WTC11 (cell line): ENCODE measurements around the gene ARHGAP26. TPM values are rescaled to one million over a fixed set of nuclear protein-coding genes. Genes with fewer than 3 reads are reported as not detected.

Source experiments
- ATAC-seq: fragments of 200-7000 bp; cut with Tn5 transposase; 2 replicates; pipeline ENCODE4 v1.10.0; 2021; ENCODE audit warnings: mild to moderate bottlenecking, moderate library complexity
- CTCF ChIA-PET: fragments of 300-600 bp; sonication (Branson Sonifier 250); formaldehyde crosslinking; loops from one replicate; lab custom pipeline; 2021; ENCODE audit warnings: antibody characterized with exemption; lab: Charles Lee
- POLR2A ChIA-PET: fragments of 350-600 bp; sonication (Branson Sonifier 250); formaldehyde crosslinking; loops from one replicate; lab custom pipeline; 2021; ENCODE audit warnings: antibody characterized with exemption; lab: Charles Lee
- DNase-seq: peaks from one replicate; pipeline ENCODE4 v3.0.0; 2021; ENCODE audit warnings: low spot score
- H3K27ac Mint-ChIP-seq: 2 replicates; pipeline ENCODE4 v1.8.0; 2021; ENCODE audit warnings: mixed read lengths
- H3K27me3 Mint-ChIP-seq: 2 replicates; pipeline ENCODE4 v1.8.0; 2021; ENCODE audit warnings: low read depth, mild to moderate bottlenecking, moderate library complexity, mixed read lengths
- H3K36me3 Mint-ChIP-seq: 2 replicates; pipeline ENCODE4 v1.8.0; 2021; ENCODE audit warnings: mixed read lengths
- H3K4me1 Mint-ChIP-seq: 2 replicates; pipeline ENCODE4 v1.8.0; 2022; ENCODE audit warnings: mixed read lengths
- H3K4me3 Mint-ChIP-seq: 2 replicates; pipeline ENCODE4 v1.8.0; 2021; ENCODE audit warnings: mild to moderate bottlenecking, moderate library complexity, mixed read lengths
- H3K9me3 Mint-ChIP-seq: 2 replicates; pipeline ENCODE4 v1.8.0; 2021; ENCODE audit warnings: mixed read lengths
- ARID4B ChIP-seq: sonication (generic); formaldehyde crosslinking; IDR thresholded peaks from 2 replicates; pipeline ENCODE4 v1.8.0; 2023; ENCODE audit warnings: missing genetic modification reagents, mild to moderate bottlenecking, borderline replicate concordance
- CREB1 ChIP-seq: sonication (generic); formaldehyde crosslinking; IDR thresholded peaks from 2 replicates; pipeline ENCODE4 v1.8.0; 2023; ENCODE audit warnings: mild to moderate bottlenecking, missing genetic modification reagents
- CREM ChIP-seq: sonication (generic); formaldehyde crosslinking; IDR thresholded peaks from 2 replicates; pipeline ENCODE4 v1.8.1; 2022; ENCODE audit warnings: mild to moderate bottlenecking, missing genetic modification reagents, moderate library complexity
- E2F5 ChIP-seq: sonication (generic); formaldehyde crosslinking; IDR thresholded peaks from 2 replicates; pipeline ENCODE4 v1.8.1; 2022; ENCODE audit warnings: mild to moderate bottlenecking, moderate library complexity, missing genetic modification reagents
- EMX1 ChIP-seq: fragments of 250-450 bp; sonication (Bioruptor Pico); IDR thresholded peaks from 2 replicates; pipeline ENCODE4 v1.8.0; 2021; ENCODE audit warnings: mild to moderate bottlenecking
- ESRRA ChIP-seq: sonication (generic); formaldehyde crosslinking; IDR thresholded peaks from 2 replicates; pipeline ENCODE4 v1.8.1; 2022; ENCODE audit warnings: mild to moderate bottlenecking, missing genetic modification reagents, borderline replicate concordance
- FOXJ3 ChIP-seq: sonication (generic); formaldehyde crosslinking; IDR thresholded peaks from 2 replicates; pipeline ENCODE4 v1.9.0; 2021; ENCODE audit warnings: missing genetic modification reagents, mild to moderate bottlenecking, borderline replicate concordance
- GRHL2 ChIP-seq: fragments of 250-450 bp; sonication (Bioruptor Pico); IDR thresholded peaks from 2 replicates; pipeline ENCODE4 v1.8.0; 2022; ENCODE audit warnings: mild to moderate bottlenecking, moderate library complexity; ENCODE audit not compliant: insufficient replicate concordance, severe bottlenecking
- IRF1 ChIP-seq: sonication (generic); formaldehyde crosslinking; IDR thresholded peaks from 2 replicates; pipeline ENCODE4 v1.8.0; 2023; ENCODE audit warnings: missing genetic modification reagents
- KAT7 ChIP-seq: sonication (generic); formaldehyde crosslinking; IDR thresholded peaks from 2 replicates; pipeline ENCODE4 v1.8.1; 2023; ENCODE audit warnings: missing genetic modification reagents, mild to moderate bottlenecking, borderline replicate concordance
- NR1H2 ChIP-seq: sonication (generic); formaldehyde crosslinking; IDR thresholded peaks from 2 replicates; pipeline ENCODE4 v1.9.0; 2021; ENCODE audit warnings: mild to moderate bottlenecking, moderate library complexity, missing genetic modification reagents
- OVOL2 ChIP-seq: fragments of 250-450 bp; sonication (Bioruptor Pico); IDR thresholded peaks from 2 replicates; pipeline ENCODE4 v1.9.0; 2021; ENCODE audit warnings: mild to moderate bottlenecking, borderline replicate concordance
- TP53 ChIP-seq: sonication (generic); formaldehyde crosslinking; IDR thresholded peaks from 2 replicates; pipeline ENCODE4 v1.8.1; 2023; ENCODE audit warnings: mild to moderate bottlenecking, missing genetic modification reagents
- USF2 ChIP-seq: sonication (generic); formaldehyde crosslinking; IDR thresholded peaks from 2 replicates; pipeline ENCODE4 v1.8.1; 2023; ENCODE audit warnings: mild to moderate bottlenecking, missing genetic modification reagents, moderate library complexity
- ZBTB21 ChIP-seq: sonication (generic); formaldehyde crosslinking; IDR thresholded peaks from 2 replicates; pipeline ENCODE4 v1.8.1; 2023; ENCODE audit warnings: mild to moderate bottlenecking, missing genetic modification reagents, borderline replicate concordance
- ZNF138 ChIP-seq: sonication (generic); formaldehyde crosslinking; conservative IDR thresholded peaks from 2 replicates; pipeline ENCODE4 v1.8.1; 2022; ENCODE audit warnings: mild to moderate bottlenecking, moderate library complexity, missing genetic modification reagents
- ZNF232 ChIP-seq: sonication (generic); formaldehyde crosslinking; IDR thresholded peaks from 2 replicates; pipeline ENCODE4 v1.8.0; 2022; ENCODE audit warnings: mild to moderate bottlenecking, missing genetic modification reagents
- ZNF416 ChIP-seq: fragments of 250-450 bp; sonication (Bioruptor Pico); IDR thresholded peaks from 2 replicates; pipeline ENCODE4 v1.9.0; 2021; ENCODE audit warnings: mild to moderate bottlenecking, inconsistent platforms
- ZNF512 ChIP-seq: sonication (generic); formaldehyde crosslinking; IDR thresholded peaks from 2 replicates; pipeline ENCODE4 v1.8.1; 2022; ENCODE audit warnings: missing genetic modification reagents, borderline replicate concordance
- total RNA-seq: library from RNA; stranded (reverse); gene quantifications from 3 replicates; pipeline ENCODE4 v1.2.3, GENCODE V29; 2021

ARHGAP26 gene
- total RNA-seq, 1 experiment from 2014 or later = 22.3 TPM

- TF ChIP-seq ARID4B (CRISPR knock-in tag) (no peak), EMX1 (CRISPR knock-in tag) (no peak), ZNF232 (CRISPR knock-in tag) (no peak), CREB1 (CRISPR knock-in tag) (no peak), IRF1 (CRISPR knock-in tag) (no peak), FOXJ3 (no peak), CREM (CRISPR knock-in tag) (no peak), ZBTB21 (CRISPR knock-in tag) (no peak), ESRRA (no peak)
Observed at GRCh38 chr5:142801495-142801871, 31.3 kb downstream of the ARHGAP26 start (continued).

GRCh38 chr5:142803428-142804125, 33.4 kb downstream of the ARHGAP26 start:
- ATAC-seq = no peak
- POLR2A ChIA-PET = no interaction called here
- no peaks in the 10 kb centered on the region for H3K9me3 Mint-ChIP-seq
- H3K27me3 Mint-ChIP-seq = no peaks in the 10 kb centered on the region
- CTCF ChIA-PET = interaction anchor here (1.2 kb wide), 1 partner anchor 85 kb away, joined by 4 read pairs; no protein-coding TSS in a partner anchor
- peaks cover 31% of the 10 kb centered on the region for H3K4me1 Mint-ChIP-seq
- TF ChIP-seq USF2 (CRISPR knock-in tag) = no peak
- TF ChIP-seq ZNF416 (CRISPR knock-in tag) = no peak
- TF ChIP-seq ARID4B (CRISPR knock-in tag) = no peak
- no peak for TF ChIP-seq E2F5 (CRISPR knock-in tag)
- no peak for TF ChIP-seq GRHL2 (CRISPR knock-in tag)
- TF ChIP-seq ZNF138 = no peak
- TF ChIP-seq OVOL2 (CRISPR knock-in tag) = no peak
- no peak for TF ChIP-seq TP53
- no peak for TF ChIP-seq KAT7 (CRISPR knock-in tag)
- no peak for TF ChIP-seq ZNF512 (CRISPR knock-in tag)
- no peak for TF ChIP-seq NR1H2 (CRISPR knock-in tag)
- no peak overlapping the region for H3K4me3 Mint-ChIP-seq
- no peak for DNase-seq
- no peaks in the 10 kb centered on the region for H3K36me3 Mint-ChIP-seq
- no peak overlapping the region; the same call in 1 of the 2 replicates for H3K27ac Mint-ChIP-seq
